HL-60/S4 (cell line): ENCODE measurements around the gene DLAT.
"Not testable (repeated sequence)": the region's sequence is repeated elsewhere in the genome, so short reads cannot be mapped to it uniquely, and the experiment has no call there.

Source experiments
- in situ Hi-C: fragments of 300-500 bp; cut with MboI; formaldehyde crosslinking; loops from 2 replicates; pipeline ENCODE4 v1.14.3; 2022; ENCODE audit warnings: low sequenced_read_pairs

The DLAT gene

DNA sequence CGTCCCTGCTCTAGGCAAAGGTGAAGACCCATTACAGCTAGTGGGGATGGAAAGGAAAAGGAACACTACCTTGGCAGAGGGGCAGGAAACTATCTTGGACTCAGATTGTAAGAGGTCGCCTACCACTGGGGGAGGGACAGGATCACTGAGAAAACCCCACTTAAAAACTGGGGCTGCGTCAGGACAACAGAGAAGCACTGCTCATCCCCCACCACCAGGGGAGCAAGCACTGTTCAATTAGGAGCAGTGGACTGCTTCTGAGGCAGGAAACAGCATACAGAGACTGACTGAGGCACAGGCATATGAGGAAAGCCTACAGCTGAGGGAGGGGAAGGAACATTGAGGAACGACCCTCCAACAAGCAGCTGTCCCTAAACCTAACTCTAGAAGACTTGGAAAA, 20.8 kb upstream of the DLAT start:
- in situ Hi-C loops = no loop called here

DNA sequence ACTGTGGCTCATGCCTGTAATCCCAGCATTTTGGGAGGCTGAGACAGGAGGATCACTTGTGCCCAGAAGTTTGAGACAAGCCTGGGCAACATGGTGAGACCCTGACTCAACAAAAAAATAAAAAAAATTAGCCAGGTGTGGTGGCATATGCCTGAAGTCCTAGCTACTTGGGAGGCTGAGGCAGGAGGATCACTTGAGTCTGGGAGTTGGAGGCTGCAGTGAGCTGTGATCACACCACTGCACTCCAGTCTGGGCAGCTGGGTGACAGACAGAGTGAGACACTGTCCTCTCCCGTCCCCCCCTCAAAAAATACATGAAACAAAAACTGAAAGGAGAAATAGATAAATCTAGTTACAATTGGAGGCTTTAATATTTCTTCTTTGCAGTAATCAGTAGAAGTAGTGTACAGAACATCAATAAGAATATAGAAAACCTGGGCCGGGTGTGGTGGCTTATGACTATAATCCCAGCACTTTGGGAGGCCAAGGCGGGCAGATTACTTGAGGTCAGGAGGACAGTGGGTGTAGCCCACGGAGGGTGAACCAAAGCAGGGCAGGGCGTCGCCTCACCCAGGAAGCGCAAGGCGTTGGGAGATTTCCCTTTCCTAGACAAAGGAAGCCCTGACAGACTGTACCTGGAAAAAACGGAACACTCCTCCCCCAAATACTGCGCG, 19.6 kb upstream of the DLAT start:
- in situ Hi-C loops = no loop called here

DNA sequence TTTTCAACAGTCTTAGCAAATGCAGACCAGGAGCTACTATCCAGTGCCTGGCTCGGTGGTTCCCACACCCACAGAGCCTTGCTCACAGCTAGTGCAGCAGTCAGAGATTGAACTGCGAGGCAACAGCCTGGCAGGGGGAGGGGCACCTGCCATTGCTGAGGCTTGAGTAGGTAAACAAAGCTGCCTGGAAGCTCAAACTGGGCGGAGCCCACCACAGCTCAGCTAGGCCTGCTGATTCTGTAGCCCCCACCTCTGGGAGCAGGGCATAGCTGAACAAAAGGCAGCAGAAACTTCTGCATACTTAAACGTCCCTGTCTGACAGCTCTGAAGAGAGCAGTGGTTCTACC, 19.1 kb upstream of the DLAT start:
- in situ Hi-C loops = not testable (repeated sequence)

DNA sequence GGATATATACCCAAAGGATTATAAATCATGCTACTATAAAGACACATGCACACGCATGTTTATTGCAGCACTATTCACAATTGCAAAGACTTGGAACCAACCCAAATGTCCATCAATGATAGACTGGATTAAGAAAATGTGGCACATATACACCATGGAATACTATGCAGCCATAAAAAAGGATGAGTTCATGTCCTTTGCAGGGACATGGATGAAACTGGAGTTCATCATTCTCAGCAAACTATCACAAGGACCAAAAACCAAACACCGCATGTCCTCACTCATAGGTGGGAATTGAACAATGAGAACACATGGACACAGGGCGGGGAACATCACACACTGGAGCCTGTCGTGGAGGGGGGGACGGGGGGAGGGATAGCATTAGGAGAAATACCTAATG, 13.8 kb upstream of the DLAT start:
- in situ Hi-C loops = not testable (repeated sequence)

DNA sequence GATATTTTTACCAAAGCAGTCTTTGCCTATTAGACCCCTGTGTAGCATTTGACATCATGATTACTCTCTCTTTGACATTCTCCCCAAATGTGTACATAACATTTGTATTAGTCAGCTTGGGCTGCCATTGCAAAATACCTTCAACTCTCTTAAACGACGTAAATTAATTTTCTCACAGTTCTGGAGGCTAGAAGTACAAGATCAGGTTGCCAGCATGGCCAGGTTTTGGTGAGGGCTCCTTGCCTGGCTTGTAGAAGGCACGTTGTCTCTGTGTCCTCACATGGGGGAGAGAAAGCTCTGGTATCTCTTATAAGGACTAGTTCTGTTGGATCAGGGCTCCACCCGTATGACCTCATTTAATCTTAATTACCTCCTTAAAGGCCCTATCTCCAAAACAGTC, 12.3 kb upstream of the DLAT start:
- in situ Hi-C loops = no loop called here

DNA sequence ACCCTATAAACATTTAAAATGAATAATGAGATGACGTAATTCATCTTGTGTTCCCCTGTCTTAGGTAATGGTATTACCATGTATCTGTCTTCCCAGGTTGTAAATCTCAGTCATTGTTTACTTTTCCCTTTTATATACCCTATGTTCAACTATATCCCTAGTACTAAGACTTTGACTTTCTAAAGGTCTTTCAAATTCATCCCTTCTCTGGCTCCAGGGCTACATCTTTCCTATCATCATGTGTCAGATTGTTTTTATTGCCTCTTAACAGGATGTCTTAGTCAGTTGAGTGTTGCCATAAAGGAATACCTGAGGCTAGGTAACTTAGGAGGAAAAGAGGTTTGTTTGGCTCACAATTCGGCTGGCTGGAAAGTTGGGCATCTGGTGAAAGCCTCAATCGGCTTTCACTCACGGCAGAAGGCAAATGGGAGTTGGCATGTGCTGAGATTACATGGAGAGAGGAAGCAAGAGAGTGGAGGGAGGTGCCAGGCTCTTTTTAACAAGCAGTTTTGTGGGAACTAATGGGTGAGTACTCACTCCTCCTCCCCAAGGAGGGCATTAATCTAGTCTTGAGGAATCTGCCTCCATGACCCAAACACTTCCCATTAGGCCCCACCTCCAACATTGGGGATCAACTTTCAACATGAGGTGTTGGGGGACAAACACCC, 11.6 kb upstream of the DLAT start:
- in situ Hi-C loops = no loop called here

DNA sequence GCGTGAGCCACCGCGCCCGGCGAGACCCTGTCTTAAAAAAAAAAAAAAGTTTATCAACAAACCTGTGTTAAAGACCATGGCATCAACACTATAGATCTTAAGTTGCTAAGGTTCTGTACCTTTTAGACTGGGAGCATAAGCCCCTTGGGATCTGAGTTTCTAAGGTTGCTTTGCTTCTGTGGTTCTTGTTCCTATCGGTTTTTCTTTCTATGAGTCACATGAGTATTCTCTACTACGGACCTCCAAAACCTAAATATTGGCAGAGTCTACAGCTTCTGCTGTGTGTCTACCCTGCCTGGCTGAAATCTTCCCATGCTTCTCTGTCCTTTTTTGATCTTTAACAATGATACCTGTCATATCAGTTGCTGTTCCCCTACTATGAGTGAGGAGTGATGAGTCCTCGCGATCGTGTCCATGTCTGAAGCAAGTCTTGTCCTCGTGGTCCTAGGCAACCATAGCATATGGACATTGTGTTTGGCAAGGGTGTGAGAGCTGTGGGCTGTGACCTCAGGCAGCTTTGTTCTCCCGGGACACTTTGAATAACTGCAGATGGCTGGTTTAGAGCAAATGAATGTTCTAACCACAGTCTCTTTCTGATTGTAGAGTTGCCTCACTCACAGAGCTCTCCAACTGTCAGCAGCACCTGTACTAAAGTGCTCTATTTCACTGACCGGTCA, 9.0 kb upstream of the DLAT start:
- in situ Hi-C loops = no loop called here

DNA sequence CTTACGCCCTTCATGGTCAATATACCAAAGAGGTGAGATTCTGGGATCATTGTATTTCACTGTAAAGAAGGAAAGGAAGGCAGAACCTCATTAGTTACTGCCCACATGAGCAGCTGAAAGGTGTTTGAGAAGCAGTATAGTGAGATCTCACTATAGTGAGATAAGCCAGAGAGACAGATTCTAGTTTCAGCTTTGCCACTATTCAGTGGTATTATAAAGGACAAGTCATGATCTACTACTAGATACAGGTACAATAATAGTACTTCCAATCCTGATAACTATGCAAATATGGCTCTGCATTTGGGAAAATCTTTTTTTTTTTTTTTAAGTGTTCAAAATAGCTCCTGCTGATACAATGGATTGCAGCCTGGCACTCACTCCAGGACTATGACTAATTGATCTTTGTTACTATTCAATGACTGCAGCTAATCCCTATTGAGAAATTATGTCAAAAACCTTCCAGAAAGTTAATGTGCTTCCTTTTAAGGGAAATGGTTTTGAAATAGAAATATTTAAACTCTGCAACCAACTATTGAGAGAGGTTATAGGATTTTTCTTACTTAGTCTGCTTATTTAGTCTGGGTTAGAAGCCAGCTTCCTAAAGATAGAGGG, 8.3 kb upstream of the DLAT start:
- in situ Hi-C loops = no loop called here

DNA sequence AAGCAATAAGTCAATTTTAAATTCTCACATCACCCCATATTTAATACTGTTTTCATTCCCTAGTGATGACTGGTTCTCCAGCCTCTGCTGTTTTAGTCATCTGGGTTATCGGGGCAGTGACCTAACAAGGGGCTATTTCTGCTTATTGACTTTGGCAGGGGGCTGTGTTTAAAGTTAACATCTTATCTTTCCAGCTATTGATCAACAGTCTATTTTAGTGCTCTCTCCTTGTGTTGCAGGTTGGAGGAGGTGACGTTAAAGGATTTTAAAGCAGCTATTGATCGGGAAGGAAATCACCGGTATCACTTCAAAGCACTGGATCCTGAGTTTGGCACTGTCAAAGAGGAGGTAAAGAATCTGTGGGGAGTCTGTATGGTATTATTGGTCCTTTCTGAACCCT, 7.7 kb upstream of the DLAT start:
- in situ Hi-C loops = no loop called here

DNA sequence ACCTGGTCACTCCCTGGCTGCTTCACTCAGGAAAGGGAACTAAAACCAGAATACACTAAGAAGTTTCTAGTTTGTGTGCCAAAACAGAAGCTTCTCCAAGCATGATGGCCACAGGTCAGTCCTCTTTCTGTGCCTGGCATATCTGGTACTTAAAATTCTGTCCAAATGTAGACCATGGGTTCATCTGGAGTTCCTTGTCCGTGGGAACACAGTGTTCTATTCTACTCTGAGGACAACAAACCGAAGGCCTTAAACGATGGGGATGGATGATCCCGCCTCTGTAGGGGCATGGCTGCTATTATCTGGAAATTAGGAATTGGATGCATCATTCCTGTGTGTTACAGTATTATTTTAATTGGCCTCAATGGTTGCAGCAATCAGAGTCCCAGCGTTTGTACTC, 6.1 kb upstream of the DLAT start:
- in situ Hi-C loops = no loop called here

DNA sequence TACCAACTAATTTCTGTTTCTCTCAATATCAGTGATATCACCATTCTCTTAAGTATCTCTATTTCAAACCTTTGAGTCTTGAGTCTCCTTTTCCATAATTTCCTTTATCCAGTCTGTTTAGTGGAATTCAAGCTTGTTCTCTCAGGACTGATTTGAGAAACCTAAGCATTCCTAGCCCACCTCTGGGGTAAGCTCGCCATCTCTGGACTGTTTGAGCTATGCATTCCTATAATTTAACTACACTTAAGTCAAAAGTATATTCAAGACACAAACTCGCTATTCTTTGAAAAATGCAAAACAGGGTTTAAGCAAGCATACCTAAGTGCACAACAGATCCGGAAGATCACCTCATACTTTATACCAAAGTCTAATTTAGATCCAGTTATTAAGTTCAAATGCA, 2.1 kb upstream of the DLAT start:
- in situ Hi-C loops = no loop called here

DNA sequence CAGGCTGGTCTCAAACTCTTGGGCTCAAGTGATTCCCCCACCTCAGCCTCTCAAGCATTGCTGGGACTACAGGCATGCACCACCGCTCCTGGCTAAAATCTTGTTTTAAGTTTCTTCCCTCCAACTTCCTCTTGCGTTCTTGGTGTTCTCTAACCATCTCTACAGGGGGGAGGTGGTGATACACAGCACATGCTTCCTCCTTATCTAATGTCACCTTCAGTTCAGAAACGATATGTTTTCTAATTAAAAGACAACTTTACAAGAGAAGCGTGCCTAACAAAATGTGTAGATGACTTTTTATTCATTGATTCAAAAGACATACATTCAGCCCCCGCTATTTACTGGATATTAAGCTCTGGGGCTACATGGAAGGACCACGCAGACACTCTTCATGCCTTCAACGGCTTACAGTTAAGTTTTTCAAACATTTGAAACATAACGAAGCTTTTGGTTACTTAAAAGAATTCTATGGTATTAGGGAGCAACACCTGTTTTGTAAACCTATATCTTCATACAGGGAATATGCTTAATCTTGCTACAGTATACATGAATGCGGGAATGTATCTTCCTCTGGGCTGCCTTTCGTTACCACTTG, 933 bp upstream of the DLAT start:
- in situ Hi-C loops = no loop called here

DNA sequence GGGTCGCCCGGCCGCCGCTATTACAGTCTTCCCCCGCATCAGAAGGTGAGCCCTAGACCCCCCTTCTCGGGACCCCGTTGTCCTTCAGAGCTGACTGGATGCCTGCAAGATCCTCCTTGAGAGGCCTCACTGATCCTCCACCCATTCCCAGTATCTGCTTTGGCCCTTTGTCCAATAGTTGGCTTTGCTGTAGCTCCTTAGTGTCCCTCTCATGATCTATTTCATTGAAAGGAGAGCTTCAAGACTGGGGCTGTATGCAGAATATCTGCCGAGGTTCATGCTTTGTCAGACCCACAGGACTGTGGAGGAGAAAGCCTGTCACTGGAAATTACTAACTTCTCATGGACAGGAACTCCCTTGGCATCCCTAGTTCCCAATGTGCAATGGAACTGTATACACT, 499 bp downstream of the DLAT start:
- in situ Hi-C loops = no loop called here

DNA sequence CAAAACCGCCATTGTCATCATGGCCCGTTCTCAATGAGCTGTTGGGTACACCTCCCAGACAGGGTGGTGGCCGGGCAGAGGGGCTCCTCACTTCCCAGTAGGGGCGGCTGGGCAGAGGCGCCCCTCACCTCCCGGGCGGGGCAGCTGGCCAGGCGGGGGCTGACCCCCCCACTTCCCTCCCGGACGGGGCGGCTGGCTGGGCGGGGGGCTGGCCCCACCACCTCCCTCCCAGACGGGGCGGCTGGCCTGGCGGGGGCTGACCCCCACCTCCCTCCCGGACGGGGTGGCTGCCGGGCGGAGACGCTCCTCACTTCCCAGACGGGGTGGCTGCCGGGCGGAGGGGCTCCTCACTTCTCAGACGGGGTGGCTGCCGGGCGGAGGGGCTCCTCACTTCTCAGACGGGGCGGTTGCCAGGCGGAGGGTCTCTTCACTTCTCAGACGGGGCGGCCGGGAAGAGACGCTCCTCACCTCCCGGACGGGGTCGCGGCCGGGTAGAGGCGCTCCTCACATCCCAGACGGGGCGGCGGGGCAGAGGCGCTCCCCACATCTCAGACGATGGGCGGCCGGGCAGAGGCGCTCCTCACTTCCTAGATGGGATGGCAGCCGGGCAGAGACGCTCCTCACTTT, 1.7 kb downstream of the DLAT start:
- in situ Hi-C loops = not testable (repeated sequence)

DNA sequence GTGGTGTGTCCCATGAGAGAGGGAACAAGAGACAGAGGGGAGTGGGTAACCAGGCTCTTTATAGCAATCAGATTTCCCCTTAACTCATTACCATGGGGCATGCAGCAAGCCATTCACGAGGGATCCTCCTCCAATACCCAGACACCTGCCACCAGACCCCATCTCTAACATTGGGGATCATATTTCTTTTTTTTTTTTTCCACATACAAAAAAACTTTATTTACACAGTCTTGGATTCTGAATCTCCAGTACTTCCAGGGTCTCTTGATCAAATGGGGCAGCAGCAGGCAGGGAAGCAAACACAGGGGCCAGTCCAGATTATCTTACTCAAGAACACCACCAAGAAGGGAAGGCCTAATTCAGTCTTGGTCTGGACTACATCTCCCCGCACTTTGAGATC, 4.3 kb downstream of the DLAT start:
- in situ Hi-C loops = no loop called here

DNA sequence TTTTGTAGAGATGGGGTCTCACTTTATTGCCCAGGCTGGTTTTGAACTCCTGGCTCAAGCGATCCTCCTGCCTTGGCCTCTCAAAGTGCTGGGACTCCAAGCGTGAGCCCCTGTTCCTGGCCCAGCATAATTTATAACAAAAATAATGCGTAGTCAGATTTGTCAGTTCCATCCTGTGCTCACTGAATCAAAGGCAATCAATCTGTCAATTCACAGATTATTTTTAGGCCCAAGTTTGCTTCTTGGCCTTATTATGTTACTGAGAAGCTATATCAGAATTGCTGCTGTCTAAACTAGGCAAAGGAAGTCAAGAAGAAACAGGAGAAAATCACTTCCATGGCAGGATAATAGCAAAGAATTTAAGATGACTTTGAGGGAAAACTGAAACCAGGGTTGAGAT, 8.7 kb downstream of the DLAT start:
- in situ Hi-C loops = no loop called here

DNA sequence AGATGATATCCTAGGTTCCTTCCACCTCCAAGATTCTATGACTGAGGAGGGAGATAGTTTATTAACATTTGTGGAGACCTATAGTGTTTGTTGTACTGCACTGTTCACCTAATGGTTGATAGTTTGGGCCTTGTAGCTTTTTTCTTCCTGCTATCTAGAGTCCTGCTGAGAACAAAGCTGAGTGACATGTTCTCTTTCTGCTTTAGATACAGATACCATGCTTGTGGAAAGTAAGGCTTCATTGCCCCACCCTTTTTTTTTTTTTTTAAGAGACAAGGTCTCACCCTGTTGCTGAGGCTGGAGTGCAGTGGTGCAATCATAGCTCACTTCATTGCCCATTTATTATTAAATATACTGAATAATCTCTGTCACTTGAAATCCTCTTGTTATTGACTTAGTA, 12.3 kb downstream of the DLAT start:
- in situ Hi-C loops = no loop called here

DNA sequence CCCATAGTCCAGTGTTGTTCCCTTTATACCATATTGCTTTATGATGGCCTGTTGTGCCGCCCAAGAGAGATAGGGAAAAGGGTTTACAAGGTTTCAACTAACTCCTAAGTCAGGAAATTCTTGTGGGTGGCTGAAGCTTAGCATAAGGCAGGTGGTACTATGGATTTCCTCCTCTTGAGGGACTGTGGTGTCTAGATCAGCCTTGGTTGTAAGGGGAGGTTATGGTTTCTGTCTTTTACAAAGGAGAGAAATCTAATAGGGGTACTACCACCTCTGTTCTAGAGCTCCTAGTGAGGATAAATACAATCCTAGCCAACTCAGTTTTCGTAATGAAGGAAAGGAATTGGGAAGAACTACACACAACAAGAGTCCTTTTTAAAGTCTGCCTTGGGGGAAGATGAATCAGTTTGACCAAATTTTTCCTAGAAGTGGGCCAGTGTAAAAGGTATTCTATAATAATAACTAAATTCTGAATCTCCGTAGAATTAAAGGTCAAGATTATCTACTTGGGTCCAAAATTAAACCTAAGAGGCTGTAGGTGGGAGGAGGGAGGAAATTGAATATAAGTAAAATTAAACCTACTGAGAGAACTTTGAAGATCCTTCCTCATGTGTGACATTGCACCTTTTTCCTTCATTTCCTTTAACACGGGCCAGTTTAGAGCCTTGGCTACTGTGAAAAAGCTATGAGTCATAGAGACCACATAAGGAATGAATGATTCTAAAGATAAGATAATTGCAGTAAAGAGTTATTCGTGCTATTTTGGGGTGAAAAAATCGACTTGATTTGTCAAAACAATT, 17.2 kb downstream of the DLAT start:
- in situ Hi-C loops = no loop called here

DNA sequence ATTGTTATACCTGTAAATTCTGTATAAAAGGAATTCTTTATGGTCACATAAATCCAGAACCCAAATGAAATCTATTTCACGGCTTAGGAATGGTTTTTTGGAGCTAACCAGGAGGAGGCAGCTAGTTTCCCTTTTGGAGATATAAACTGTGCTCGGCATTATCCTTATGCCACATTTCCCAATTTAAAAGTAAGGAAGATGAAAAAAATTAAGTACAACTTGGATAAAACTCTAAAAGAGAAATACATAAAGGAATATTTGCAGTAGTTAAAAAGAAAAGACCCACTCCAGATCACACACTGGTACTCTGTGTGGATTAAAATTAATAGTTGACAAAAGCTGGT, 17.7 kb downstream of the DLAT start:
- in situ Hi-C loops = no loop called here

DNA sequence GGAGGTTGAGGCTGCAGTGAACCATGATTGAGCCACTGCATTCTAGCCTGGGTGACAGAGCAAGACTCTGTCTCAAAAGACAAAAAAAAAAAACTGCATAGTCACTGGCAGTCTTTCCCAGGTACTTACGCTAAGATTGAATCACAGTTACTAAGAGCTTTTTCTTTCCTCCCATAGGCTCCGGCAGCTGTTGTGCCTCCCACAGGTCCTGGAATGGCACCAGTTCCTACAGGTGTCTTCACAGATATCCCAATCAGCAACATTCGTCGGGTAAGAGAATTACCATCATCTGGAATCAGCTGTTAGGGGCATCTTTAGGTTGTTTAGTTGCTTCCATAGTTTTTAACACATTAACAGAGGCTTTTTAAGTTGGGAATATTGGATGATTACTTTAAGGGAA, 19.8 kb downstream of the DLAT start:
- in situ Hi-C loops = no loop called here

DNA sequence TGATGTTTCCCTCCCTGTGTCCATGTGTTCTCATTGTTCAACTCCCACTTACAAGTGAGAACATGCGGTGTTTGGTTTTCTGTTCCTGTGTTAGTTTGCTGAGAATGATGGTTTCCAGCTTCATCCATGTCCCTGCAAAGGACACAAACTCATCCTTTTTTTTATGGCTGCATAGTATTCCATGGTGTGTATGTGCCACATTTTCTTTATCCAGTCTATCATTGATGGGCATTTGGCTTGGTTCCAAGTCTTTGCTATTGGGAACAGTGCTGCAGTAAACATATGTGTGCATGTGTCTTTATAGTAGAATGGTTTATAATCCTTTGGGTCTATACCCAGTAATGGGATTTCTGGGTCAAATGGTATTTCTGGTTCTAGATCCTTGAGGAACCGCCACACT, 21.4 kb downstream of the DLAT start:
- in situ Hi-C loops = not testable (repeated sequence)
